GM18873 (cell line): Measurements from ENCODE around the gene CYP11A1.
A peak's percentile ranks its signal among the peaks of the same experiment; 100 is the strongest.
"Not testable (repeated sequence)": the region's sequence is repeated elsewhere in the genome, so short reads cannot be mapped to it uniquely, and the experiment has no call there.

Experiments
- ATAC-seq: cut with Tn5 transposase; IDR thresholded peaks from one replicate; pipeline ENCODE4 v1.9.1; 2021; ENCODE audit warnings: mild to moderate bottlenecking, moderate library complexity, moderate number of reproducible peaks; ENCODE audit not compliant: unreplicated experiment, low FRiP score

The CYP11A1 gene

GRCh38 chr15:74400915-74401757 is 33.7 kb upstream of the CYP11A1 start:
- no peak for ATAC-seq

- ATAC-seq: no peak
Observed at GRCh38 chr15:74400313-74400860, 32.9 kb upstream of the CYP11A1 start.

- ATAC-seq: no peak
Observed at GRCh38 chr15:74399511-74400312, 32.3 kb upstream of the CYP11A1 start.

- ATAC-seq: no peak
Observed at GRCh38 chr15:74399100-74399499, 31.7 kb upstream of the CYP11A1 start.

- ATAC-seq: no peak
Observed at GRCh38 chr15:74398183-74398582, 30.7 kb upstream of the CYP11A1 start.

- ATAC-seq: no peak
Observed at GRCh38 chr15:74397239-74398068, 30.0 kb upstream of the CYP11A1 start.

GRCh38 chr15:74396445-74397238 is 29.2 kb upstream of the CYP11A1 start:
- ATAC-seq: peak; percentile 29

GRCh38 chr15:74396146-74396438 is 28.6 kb upstream of the CYP11A1 start:
- ATAC-seq: no peak

- no peak for ATAC-seq
Observed at GRCh38 chr15:74395319-74396145, 28.1 kb upstream of the CYP11A1 start.

- ATAC-seq: no peak
Observed at GRCh38 chr15:74394090-74394846, 26.8 kb upstream of the CYP11A1 start.

GRCh38 chr15:74393423-74393822 is 26.0 kb upstream of the CYP11A1 start:
- ATAC-seq: no peak

GRCh38 chr15:74392902-74393301 is 25.5 kb upstream of the CYP11A1 start:
- ATAC-seq: no peak

GRCh38 chr15:74392451-74392830 is 25.0 kb upstream of the CYP11A1 start:
- no peak for ATAC-seq

GRCh38 chr15:74391582-74392450 is 24.4 kb upstream of the CYP11A1 start:
- no peak for ATAC-seq

GRCh38 chr15:74390647-74391288 is 23.3 kb upstream of the CYP11A1 start:
- no peak for ATAC-seq

GRCh38 chr15:74390049-74390646 is 22.7 kb upstream of the CYP11A1 start:
- ATAC-seq: not testable (repeated sequence)
